Amniotic stem cell (primary cell): ENCODE results near the gene NAT9.

ENCODE experiments used
- DNase-seq: peaks from one replicate; lab custom pipeline; 2025; lab: John Stamatoyannopoulos, UW

The NAT9 gene

GRCh38 chr17:74744714-74745547 lies 31.2 kb downstream of the NAT9 start:
- DNase-seq, result no peak

- no peak for DNase-seq
Observed at GRCh38 chr17:74744349-74744713, 31.8 kb downstream of the NAT9 start.

- no peak for DNase-seq
Observed at GRCh38 chr17:74743755-74744154, 32.4 kb downstream of the NAT9 start.

GRCh38 chr17:74742978-74743545 lies 33.1 kb downstream of the NAT9 start:
- no peak for DNase-seq

GRCh38 chr17:74742153-74742515 lies 34.0 kb downstream of the NAT9 start:
- no peak for DNase-seq

- no peak for DNase-seq
Observed at GRCh38 chr17:74740641-74741387, 35.3 kb downstream of the NAT9 start.

- DNase-seq, result no peak
Observed at GRCh38 chr17:74740173-74740572, 36.0 kb downstream of the NAT9 start.

GRCh38 chr17:74739227-74739831 lies 36.8 kb downstream of the NAT9 start:
- no peak for DNase-seq

- no peak for DNase-seq
Observed at GRCh38 chr17:74738051-74738996, 37.8 kb downstream of the NAT9 start.

- DNase-seq, result no peak
Observed at GRCh38 chr17:74737299-74738050, 38.7 kb downstream of the NAT9 start.

GRCh38 chr17:74736513-74737298 lies 39.4 kb downstream of the NAT9 start, which contains the start of gene RAB37:
TSS of gene RAB37 (plus strand) at chr17:74737256. CDS start at chr17:74737273, 17 bp downstream.
- DNase-seq, result no peak

GRCh38 chr17:74734256-74734655 lies 41.9 kb downstream of the NAT9 start:
- DNase-seq, result no peak

- no peak for DNase-seq
Observed at GRCh38 chr17:74733365-74734122, 42.6 kb downstream of the NAT9 start.

GRCh38 chr17:74732042-74732867 lies 43.9 kb downstream of the NAT9 start:
- no peak for DNase-seq

GRCh38 chr17:74731347-74731605 lies 44.9 kb downstream of the NAT9 start:
- DNase-seq, result no peak

- no peak for DNase-seq
Observed at GRCh38 chr17:74730491-74731346, 45.4 kb downstream of the NAT9 start.

- no peak for DNase-seq
Observed at GRCh38 chr17:74729866-74730265, 46.3 kb downstream of the NAT9 start.

- no peak for DNase-seq
Observed at GRCh38 chr17:74729368-74729767, 46.8 kb downstream of the NAT9 start.
